ENCODE measurements around the gene LRP2.

DNA sequence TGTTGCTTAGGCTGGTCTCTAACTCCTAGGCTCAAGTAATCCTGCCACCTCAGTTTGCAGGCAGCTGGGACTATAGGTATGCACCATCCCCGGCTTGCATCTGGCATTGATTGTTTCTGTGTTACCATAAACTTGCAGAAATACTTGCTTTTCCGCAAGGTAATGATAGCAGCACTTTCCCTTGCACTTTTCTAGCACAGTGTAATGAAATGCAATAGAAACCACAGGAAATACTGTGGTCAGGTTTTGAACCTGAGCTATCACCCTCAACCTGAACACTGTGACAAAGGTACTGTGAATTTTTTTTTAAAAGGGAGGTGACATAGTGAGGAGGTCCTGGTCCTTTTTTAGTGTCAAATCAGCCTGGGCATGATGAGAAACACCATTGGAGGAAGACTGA is 254.7 kb downstream of the LRP2 start:
- TF ChIP-seq, protein P1, sequence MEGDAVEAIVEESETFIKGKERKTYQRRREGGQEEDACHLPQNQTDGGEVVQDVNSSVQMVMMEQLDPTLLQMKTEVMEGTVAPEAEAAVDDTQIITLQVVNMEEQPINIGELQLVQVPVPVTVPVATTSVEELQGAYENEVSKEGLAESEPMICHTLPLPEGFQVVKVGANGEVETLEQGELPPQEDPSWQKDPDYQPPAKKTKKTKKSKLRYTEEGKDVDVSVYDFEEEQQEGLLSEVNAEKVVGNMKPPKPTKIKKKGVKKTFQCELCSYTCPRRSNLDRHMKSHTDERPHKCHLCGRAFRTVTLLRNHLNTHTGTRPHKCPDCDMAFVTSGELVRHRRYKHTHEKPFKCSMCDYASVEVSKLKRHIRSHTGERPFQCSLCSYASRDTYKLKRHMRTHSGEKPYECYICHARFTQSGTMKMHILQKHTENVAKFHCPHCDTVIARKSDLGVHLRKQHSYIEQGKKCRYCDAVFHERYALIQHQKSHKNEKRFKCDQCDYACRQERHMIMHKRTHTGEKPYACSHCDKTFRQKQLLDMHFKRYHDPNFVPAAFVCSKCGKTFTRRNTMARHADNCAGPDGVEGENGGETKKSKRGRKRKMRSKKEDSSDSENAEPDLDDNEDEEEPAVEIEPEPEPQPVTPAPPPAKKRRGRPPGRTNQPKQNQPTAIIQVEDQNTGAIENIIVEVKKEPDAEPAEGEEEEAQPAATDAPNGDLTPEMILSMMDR (IDR thresholded peaks at IDR 0.05; ENCODE audit: poor library complexity), result no peak
- TF ChIP-seq EZH2 (IDR thresholded peaks at IDR 0.05; ENCODE audit: borderline replicate concordance) (no peak), EZH2phosphoT487 (IDR thresholded peaks at IDR 0.05; ENCODE audit: low read depth, severe bottlenecking, unreplicated experiment) (no peak)

Data from hepatocyte (in vitro differentiated cells).